ENCODE measurements around the gene APBB1IP.

DNA sequence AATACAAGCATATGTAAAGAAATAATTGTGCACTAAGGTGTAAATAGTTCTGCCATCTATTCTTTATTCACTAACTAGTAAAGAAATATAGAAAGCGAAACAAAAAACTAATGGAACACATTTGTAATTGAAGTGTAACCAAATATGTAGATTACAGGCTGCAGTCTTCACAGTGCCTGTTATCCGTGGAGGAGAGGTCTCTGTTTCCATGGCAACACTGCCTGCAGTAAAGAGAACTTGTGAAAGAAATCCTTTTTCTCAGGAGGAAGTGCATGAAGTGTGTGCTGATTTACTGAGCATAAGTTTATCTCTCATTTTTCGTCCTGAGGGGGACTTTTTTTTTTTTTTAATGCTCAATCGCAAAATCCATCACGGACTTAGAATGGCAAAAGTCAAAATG is 102.5 kb downstream of the APBB1IP start:
- TF ChIP-seq, protein P1, sequence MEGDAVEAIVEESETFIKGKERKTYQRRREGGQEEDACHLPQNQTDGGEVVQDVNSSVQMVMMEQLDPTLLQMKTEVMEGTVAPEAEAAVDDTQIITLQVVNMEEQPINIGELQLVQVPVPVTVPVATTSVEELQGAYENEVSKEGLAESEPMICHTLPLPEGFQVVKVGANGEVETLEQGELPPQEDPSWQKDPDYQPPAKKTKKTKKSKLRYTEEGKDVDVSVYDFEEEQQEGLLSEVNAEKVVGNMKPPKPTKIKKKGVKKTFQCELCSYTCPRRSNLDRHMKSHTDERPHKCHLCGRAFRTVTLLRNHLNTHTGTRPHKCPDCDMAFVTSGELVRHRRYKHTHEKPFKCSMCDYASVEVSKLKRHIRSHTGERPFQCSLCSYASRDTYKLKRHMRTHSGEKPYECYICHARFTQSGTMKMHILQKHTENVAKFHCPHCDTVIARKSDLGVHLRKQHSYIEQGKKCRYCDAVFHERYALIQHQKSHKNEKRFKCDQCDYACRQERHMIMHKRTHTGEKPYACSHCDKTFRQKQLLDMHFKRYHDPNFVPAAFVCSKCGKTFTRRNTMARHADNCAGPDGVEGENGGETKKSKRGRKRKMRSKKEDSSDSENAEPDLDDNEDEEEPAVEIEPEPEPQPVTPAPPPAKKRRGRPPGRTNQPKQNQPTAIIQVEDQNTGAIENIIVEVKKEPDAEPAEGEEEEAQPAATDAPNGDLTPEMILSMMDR (IDR thresholded peaks at IDR 0.05): no peak
- TF ChIP-seq POLR2A (IDR thresholded peaks at IDR 0.05): no peak
